EL (cell line): Measurements from ENCODE around the gene DBF4.
A peak's percentile ranks its signal among the peaks of the same experiment; 100 is the strongest.
"Not testable (repeated sequence)": the region's sequence is repeated elsewhere in the genome, so short reads cannot be mapped to it uniquely, and the experiment has no call there.

ENCODE experiments used
- DNase-seq: peaks from one replicate; pipeline ENCODE4 v3.0.0-alpha.2; 2016

DBF4 gene

GRCh38 chr7:87885018-87885417 is 8.7 kb downstream of the DBF4 start:
- no peak for DNase-seq

GRCh38 chr7:87886875-87887274 is 10.6 kb downstream of the DBF4 start:
- DNase-seq: peak; percentile 37

GRCh38 chr7:87895363-87895762 is 19.1 kb downstream of the DBF4 start:
- DNase-seq: no peak

- no peak for DNase-seq
Measured at GRCh38 chr7:87899255-87899654, 23.0 kb downstream of the DBF4 start.

GRCh38 chr7:87907136-87907906 is 31.0 kb downstream of the DBF4 start:
- not testable (repeated sequence) for DNase-seq

GRCh38 chr7:87908814-87909213 is 32.5 kb downstream of the DBF4 start:
- DNase-seq: not testable (repeated sequence)

GRCh38 chr7:87912121-87912520 is 35.8 kb downstream of the DBF4 start:
- DNase-seq: no peak

- no peak for DNase-seq
Measured at GRCh38 chr7:87918740-87919139, 42.4 kb downstream of the DBF4 start.

- no peak for DNase-seq
Measured at GRCh38 chr7:87919875-87920274, 43.6 kb downstream of the DBF4 start.

GRCh38 chr7:87920578-87920977 is 44.3 kb downstream of the DBF4 start:
- no peak for DNase-seq

- DNase-seq: not testable (repeated sequence)
Measured at GRCh38 chr7:87922759-87923395, 46.6 kb downstream of the DBF4 start.

- peak; percentile 3 for DNase-seq
Measured at GRCh38 chr7:87926581-87927461, 50.5 kb downstream of the DBF4 start.

- DNase-seq: no peak
Measured at GRCh38 chr7:87933605-87933952, 57.3 kb downstream of the DBF4 start.

- peak; percentile 82 for DNase-seq
Measured at GRCh38 chr7:87933953-87934698, 57.8 kb downstream of the DBF4 start, which contains the start of gene ADAM22. Gene ADAM22, plus strand, starts transcription at chr7:87934251. Its CDS starts 215 bp downstream, at chr7:87934466.

- DNase-seq: peak; percentile 14
Measured at GRCh38 chr7:87934699-87935383, 58.5 kb downstream of the DBF4 start.

- no peak for DNase-seq
Measured at GRCh38 chr7:87935384-87935706, 59.1 kb downstream of the DBF4 start.

GRCh38 chr7:87941138-87941537 is 64.8 kb downstream of the DBF4 start:
- no peak for DNase-seq

GRCh38 chr7:87944547-87944946 is 68.3 kb downstream of the DBF4 start:
- no peak for DNase-seq

- DNase-seq: not testable (repeated sequence)
Measured at GRCh38 chr7:87945926-87946325, 69.6 kb downstream of the DBF4 start.

GRCh38 chr7:87948371-87948770 is 72.1 kb downstream of the DBF4 start:
- DNase-seq: no peak
